ENCODE results near the gene CCDC60.

- TF ChIP-seq CTCF (IDR thresholded peaks at IDR 0.05) (no peak), POLR2A (IDR thresholded peaks at IDR 0.05) (no peak)
Measured at GRCh38 chr12:119306593-119306992, 27.9 kb upstream of the CCDC60 start.

All from stomach (tissue), 4 donors.